Activated CD8-positive, alpha-beta memory T cell treated with anti-CD3 and anti-CD28 coated beads for 48 hours (primary cell): Measurements from ENCODE around the gene NR2F1-AS1.

Source experiments
- DNase-seq, 3 experiments: peaks; one replicate each; pipeline ENCODE4 v3.0.0-alpha.2; 2020; ENCODE audit warnings: low read depth in 2 of 3, low spot score in 2 of 3

The NR2F1-AS1 gene

DNA sequence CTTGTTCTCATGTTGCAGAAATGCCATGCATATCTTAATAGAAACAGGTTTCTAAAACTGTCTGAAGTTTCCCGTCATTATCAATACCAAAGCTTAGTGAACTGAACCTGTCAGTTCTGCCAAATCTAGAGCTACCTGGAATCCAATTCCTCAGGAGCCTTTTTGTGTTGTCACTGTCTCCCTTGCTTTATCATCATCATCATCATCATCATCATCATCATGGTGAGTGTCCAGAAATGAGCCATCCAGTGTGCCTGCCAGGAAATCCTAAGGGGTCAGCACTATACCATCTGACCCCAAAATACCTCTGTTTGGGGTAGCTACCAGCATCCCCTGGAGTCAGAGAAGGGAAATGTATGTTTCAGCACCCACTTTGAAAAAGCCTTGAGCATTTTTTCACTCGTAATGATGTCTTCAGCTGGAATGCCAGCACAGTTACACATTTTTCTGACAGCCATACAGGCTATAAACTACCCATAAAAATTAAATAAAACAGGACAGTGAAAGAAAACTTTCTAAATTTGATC is 150.3 kb downstream of the NR2F1-AS1 start:
- DNase-seq: no peak

DNA sequence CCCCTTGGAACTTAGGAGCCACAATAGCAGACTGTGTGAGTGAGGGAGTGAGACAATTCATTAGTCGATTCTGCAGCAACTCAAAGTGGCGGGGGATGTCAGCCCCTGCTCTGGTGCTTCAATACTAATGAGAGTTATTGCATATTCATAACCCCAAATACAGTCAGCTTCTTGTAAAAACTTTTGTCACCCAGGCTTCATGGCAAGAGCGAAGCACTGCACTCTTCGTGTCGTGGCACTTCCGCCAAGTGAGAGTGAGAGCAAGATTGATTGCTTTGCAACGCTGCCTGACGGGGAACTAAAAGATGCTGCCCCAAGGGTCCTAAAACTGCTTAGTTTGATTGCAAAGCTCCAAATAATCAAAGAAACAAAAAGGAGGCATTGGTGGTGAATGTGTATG is 150.9 kb downstream of the NR2F1-AS1 start:
- DNase-seq: no peak

DNA sequence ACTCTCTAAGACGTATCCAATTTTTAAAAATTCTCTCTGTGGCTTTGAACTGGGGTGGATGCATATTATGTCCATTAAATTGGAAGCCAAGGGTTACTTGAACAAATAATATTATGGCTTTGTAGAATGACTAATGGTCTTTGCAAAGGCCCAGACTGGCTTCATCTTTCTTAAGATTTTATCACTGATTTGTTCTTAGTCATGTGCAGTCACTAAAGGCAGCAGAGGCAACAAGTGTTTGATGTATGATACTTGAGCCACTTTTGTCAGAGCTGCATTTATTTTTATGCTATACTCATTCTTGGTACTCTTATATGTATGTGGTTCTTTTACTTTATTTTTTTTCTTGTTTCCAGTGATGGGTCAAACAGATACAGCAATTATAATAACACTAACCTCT is 152.2 kb downstream of the NR2F1-AS1 start:
- no peak for DNase-seq

DNA sequence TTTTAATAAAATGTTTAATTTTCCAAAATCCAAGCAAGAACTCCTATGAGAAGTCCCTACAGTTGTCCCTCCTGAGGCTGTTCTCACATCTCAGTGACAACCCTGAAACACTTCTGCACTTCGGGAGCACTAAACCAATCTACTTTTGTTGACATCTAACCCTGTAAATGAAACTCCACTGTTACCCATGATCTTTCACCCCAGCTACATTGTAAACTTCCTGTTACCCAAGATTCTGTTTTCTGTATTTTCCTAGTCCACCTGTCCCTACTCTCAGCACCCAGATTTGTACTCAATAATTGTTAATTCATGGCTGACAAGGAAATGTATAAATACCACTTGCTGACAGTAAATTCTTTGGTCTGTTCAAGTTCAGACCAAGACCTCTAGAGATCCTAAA is 153.7 kb downstream of the NR2F1-AS1 start:
- no peak for DNase-seq

DNA sequence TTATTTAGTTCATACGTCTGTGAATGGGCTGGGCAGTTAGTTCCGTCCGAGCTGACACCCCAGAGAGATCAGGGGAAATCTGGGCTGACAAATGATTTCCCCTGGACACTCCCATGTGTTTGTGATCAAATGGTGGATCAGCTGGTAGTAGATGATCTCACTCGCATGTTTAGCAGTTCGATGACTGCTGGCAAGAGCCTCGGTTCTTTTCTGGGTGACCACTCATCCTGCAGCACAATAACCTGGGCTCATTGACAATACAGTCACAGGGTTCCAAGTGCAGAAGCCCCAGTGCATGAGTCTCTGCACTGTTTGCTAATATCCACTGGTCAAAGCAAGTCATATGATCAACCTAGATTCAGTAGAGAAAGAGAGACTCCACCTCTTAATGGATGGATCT is 155.9 kb downstream of the NR2F1-AS1 start:
- no peak for DNase-seq

DNA sequence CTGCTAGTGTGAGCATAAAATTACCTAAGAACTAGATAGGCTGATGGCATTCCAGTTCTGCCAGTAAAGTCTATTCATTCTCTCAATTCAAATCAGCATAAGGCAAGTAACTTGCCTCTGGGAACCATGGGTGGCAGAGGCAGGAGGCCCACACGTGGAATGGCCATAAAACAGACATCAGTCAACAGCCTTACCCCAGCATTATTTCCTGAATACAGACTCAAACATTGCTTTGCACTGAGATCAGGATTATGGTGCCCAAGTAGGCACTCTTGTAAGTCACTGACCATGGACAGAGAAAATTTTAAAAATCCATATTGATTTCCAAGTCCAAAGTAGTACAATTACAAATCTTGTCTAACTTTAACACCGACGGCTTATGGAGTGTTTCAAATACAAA is 157.7 kb downstream of the NR2F1-AS1 start:
- no peak for DNase-seq

DNA sequence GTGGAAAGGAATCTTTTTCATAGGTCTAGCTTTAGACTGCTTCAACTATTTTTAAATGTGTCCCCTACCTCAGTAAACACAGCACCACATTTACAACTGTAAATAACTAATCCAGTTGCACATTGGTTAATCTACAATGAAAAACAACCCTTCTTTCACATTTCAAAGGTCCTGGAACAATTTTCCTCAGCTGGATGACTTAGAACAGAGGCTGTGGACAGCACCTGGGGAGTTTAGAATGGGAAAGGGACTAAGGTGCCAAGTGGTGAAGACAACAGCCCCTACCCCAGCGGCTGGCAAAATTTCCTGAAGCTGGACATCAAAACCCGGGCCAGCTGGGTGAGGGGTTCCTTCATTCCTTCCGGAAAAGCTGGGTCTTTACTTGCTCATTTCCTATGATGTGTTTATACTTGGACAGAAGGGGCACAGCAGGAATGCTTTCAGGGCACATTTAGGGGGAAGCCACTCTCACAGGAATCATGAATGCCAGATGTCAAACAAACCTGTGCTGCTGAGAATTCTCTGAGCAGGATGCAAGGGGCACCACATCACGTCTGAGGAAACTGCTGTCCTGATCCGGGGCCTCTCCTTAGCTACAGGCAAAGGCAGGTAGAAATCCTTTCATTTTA is 158.3 kb downstream of the NR2F1-AS1 start:
- no peak for DNase-seq

DNA sequence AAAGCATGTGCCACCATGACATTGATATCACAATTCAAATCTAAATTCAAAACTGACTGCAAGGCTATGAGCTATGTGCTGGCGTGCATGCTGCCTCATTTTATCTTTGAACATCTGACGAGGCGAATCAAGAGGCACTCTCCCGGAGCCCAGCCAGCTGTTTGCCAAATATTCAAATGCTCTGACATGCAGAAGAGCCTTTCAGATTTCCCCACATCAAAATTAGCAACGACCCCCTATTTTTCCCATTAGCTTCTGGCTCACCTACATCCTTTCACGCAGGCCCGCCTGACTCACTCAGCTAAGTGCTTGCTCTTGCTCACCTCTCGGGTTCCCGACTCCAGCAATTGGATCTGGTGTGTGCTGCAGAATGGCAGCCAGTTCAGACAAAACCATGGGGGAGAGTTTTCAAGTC is 159.0 kb downstream of the NR2F1-AS1 start:
- DNase-seq: no peak

DNA sequence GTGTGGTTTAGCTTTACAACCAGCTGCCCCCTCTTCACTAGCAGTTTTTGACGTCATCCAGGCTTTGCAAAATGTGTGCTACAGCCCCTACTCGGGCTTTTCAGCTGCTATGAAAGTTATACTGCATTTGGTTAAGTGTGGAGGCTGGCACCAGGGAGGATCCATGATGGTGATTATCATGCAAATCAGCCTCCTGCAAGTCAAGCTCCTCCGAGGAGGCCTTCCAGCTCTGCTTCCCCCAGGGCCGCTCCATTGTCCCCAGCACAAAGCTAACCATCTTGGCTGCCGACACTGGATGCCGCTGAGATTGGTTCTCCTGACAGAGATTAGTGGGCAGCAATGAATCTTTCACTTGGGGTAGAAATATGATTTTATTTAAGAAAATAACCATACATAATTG is 159.6 kb downstream of the NR2F1-AS1 start:
- no peak for DNase-seq

DNA sequence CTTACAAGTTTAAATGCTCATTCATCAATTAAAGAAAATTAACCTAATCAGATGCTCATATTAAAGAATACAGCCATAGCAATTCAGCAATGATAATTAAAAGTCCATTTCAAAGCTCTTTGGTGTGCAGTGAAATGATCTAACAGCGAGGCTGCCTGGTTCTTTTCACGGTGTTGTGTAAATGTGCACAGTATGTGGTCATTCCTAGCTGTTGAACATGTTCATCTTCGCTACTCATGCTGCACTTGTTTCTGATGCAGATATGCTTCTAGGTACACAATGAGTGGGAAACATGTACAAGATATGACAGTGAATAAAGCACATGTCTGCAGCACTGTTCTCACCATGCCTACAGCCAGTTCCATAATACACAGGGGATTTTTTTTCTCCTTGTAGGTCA is 163.5 kb downstream of the NR2F1-AS1 start:
- DNase-seq: no peak

DNA sequence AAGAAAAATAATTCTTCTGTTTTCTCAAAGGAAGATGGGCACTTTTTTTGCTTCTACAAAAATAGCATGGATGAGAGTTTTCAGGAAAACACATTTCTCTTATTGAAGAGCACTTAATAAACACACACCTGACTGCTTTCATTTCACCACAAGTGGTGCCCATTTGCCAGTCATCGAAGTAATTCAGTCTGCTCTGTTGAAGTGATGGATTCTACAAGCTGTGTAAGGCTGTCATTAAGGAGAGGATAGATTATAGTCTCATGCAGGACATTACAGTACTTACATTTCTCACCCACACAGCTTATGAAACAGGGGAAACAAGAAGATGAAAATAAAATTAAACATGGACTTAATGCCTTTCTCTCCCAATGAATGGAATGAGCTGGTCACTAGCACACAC is 165.2 kb downstream of the NR2F1-AS1 start:
- DNase-seq: no peak

DNA sequence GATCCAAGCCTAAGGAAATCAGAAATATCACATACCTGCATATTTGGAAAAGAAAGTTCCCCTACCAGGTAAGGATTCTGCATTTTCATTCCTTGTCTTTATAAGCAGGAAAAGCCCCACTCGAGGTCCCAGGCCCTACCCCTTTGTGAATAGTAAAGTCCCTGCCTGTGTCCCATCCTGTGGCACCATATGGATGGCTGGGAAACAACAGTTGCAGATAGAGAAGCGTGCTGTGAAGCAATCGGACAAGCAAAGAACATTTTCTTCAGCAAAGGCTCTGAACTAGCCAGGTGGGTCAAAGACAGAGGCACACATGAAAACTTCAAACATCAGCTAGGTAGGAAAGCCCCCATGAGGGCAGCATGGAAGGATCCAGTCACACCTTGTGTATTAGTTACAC is 169.3 kb downstream of the NR2F1-AS1 start:
- no peak for DNase-seq

DNA sequence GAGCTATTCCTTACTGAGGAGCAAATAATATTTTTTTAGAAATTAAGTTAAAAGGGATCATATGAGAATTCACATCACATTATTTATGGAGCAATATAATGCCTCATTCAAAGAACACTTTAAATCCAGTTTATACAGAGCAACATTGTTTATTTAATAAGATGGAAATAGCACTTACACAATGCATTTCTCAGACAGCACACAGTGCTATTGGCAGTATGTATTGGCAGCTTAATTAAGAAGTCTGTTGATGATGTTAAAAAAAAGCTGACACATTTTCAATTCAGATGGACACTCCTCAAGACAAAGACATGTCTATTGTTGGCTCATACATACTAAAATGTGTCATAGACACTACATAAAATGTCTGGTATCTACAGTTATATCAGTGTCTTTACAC is 171.3 kb downstream of the NR2F1-AS1 start:
- DNase-seq: no peak

DNA sequence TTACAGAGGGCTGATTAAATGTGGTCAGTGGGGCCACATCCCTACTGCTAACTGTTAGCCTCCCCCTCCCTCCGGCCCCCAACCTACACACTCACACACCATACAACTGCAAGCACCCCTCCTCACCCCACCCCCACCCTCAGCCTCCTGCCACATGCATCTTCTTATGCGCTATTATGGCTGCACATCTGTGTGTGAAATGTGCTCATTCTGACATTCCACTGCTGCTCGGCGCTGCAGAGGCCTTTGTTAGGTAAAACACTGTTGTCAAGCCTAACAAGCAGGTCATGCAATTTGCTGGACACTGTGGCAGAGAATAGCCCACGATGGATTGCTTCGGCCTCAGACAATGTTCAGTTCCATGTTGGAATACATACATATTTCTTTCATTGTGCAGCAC is 173.6 kb downstream of the NR2F1-AS1 start:
- DNase-seq: no peak

DNA sequence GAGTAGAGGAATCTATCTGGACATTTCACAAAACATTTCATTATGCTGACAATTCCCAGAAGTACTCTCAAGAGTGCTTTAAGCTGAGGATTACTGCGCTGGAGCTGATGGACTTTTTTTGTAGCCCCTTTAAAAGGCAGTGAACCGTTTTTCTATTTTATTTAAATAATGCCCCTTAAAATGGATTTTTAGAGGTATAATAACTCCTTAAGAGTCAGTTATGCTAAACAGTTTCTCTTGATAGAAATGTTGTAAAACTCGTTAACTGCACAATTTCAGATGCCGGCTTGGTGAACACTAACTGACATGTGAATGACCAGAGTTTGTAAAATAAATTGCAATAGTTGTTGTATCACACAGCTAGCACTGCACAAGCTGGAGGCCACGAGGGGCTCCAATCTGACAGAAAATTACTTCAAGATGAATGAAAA is 174.0 kb downstream of the NR2F1-AS1 start:
- DNase-seq: no peak

DNA sequence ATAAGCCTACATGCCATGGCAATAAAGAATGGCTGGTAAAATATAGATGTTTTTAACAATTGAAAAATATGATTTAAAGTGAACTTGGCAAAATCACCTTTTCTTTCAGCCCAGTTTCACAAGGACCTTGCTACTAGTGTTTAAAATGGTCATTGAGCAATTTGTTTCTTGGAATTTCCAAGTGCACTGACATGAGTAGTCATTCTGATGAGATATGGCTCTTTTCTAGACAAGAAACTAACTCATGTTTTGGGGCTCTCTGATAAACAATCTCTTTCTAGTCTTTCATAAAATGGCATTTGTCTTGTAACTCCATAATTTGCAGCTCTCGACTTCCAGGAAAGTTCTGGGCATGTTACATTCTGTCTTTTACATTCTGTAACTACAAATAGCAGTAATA is 176.8 kb downstream of the NR2F1-AS1 start:
- no peak for DNase-seq

DNA sequence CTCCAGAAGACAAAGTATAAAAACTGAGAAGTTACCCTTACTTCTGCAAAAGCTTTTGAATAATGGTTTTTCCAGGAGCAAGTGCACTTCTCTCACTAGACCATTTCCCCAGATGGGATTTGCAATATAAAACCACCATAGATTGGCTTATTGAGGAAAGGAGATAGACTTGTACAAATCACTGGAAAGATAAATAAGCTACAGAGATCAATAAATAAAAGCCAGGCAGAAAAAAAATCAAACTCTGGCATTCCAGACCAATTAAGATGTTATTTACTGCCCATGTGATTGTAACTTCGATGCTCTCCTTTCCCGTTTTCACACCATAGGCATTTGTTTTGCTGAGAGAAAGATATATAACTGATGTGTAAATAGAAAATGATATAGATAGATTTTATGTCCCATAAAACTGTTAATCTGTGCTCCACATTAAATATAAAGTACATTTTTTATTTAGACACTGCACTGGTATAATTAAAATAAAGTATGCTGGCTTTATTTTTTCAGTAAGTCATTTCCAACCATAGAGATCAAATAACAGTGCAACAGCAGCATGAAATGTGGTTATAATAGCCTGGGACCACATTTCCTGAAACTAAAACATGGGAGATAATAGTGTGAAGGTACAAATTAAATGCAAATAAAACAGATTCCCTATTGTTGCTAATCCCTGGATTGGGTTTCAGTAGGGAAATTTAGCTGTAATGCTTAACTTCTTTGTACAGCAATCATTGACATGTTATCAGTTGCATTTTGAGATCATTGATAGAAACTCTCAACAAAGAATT is 177.7 kb downstream of the NR2F1-AS1 start:
- DNase-seq: no peak

DNA sequence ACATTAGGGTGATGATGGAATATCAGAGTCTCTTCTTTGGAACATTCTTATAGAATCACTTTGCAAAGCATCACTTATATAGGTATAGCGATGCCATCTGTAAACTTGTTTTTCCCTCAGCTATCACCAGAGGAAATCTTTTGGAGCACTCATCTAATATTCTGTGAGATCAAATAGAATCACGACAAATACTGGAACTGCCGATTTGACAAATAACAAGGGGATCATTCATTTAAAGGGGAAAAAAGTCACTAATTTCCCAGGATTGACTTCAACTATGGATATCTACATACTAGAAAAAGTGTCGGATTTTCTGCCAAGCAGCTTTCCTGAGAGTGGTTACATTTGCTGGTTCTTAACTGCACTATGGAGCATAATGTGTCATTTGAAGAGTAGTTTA is 178.6 kb downstream of the NR2F1-AS1 start:
- DNase-seq: no peak

DNA sequence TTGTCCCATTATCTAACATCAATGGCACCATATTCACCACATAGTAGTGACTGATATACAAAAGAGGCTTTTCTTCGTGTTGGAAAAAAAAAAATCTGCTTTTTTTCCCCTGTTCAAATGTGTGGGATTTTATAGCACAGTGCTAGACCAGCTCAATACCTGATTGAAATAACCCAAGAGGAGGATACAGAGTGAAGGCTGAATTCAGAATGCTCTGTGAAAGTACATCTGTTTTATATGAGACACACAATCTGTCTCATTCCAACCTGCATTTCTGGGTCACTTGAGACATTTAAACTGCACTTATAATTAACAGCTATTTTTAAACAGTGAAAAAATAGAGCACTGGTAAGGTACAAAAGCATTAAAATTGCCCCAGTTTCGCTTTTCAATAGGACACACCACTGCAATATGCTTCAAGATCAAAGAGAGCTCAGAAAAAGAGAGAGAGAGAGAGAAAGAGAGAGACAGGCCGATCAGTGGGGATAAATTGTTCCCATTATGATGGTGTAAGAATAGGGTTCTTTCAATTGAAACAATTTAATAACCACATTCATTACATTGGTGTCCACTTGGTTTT is 179.3 kb downstream of the NR2F1-AS1 start:
- DNase-seq: no peak

DNA sequence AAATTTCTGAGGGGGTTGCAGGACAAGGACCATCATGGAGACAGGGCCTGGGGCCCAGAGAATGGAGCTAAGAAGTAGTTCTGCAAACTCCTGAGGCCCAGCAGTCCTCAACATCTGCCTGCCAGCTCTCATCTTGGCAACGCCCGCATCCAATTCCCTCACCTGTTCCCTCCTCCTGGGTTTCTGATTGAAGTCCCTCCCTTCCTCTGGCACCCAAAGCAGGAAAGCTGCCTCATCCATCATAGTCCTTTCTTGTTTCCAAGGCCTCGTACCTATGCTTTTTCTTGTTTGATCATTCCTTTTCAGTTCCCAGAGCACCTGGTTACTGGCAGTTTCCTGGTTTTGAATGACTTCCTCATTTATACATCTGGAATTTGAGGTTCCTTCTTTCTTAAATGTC is 181.3 kb downstream of the NR2F1-AS1 start:
- DNase-seq: no peak

DNA sequence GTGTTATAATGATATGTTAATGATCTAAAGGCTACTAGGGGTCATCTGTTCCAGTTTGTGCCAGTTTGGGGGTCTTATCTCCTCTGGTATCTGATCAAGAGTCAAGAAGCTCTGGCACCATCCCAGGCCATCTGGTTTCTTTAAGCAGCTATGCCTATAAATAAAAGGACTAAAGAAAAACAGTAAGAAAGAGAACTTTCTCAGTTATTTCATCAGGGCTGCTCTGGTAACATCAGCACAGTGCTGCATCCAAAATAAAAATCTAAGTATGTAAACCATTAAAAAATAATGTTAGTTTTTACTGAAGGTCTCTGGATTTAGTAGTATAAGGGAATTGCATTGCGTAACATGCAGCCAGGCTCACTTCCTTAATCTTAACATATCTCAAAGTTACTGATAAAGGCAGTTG is 185.0 kb downstream of the NR2F1-AS1 start:
- no peak for DNase-seq

DNA sequence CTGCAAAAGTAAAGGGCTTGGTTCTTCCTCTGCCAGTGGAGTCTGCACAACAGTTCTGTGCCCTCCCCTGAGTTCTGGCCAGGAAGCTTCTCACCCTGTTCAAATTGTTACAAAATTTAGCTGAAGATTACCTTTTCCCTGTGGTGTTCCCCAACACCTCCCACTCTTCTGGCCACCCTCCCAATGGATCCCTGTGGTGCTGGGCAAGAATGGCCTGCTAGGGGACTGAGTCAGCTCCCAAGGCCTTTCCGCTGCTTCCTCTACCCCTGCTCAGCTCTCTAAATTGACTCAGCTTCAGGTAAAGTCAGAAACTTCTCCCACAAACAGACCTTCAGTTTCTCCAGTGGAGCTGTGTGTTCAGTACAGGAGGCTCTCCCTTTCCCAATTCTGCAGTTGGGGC is 186.0 kb downstream of the NR2F1-AS1 start:
- DNase-seq: no peak
